Dermis blood vessel endothelial cell (primary cell): Measurements from ENCODE around the gene SHLD2. TPM values are rescaled to one million over a fixed set of nuclear protein-coding genes. Genes with fewer than 3 reads are reported as not detected.
"Not testable (repeated sequence)": the region's sequence is repeated elsewhere in the genome, so short reads cannot be mapped to it uniquely, and the experiment has no call there.

ENCODE experiments used
- DNase-seq: peaks from one replicate; pipeline ENCODE4 v3.0.0; 2010
- total RNA-seq: library from RNA; depleted of rRNA; stranded (reverse); fragments of >200 nt; gene quantifications from 2 replicates; pipeline ENCODE4 v1.2.3, GENCODE V29; 2014

Gene SHLD2
- total RNA-seq, 1 donor from 2014 or later, result 25.9 TPM

GRCh38 chr10:87222789-87223188 lies 127.8 kb downstream of the SHLD2 start:
- DNase-seq, result not testable (repeated sequence)

- not testable (repeated sequence) for DNase-seq
Measured at GRCh38 chr10:87225148-87225547, 130.1 kb downstream of the SHLD2 start, which contains the start of gene NUTM2A. NUTM2A (plus strand) TSS chr10:87225448; CDS start chr10:87225831, 383 bp downstream.

- DNase-seq, result not testable (repeated sequence)
Measured at GRCh38 chr10:87228247-87228646, 133.2 kb downstream of the SHLD2 start.

- DNase-seq, result not testable (repeated sequence)
Measured at GRCh38 chr10:87229211-87229610, 134.2 kb downstream of the SHLD2 start.

GRCh38 chr10:87234854-87235253 lies 139.8 kb downstream of the SHLD2 start:
- not testable (repeated sequence) for DNase-seq

GRCh38 chr10:87237244-87237643 lies 142.2 kb downstream of the SHLD2 start:
- DNase-seq, result not testable (repeated sequence)

- DNase-seq, result not testable (repeated sequence)
Measured at GRCh38 chr10:87239346-87239808, 144.4 kb downstream of the SHLD2 start.

Other genes starting within 250 kb of the SHLD2 start
- gene MMRN2, start 137.6 kb upstream of the SHLD2 start, total RNA-seq, result 465 and 483 TPM in 2 replicates
- 111 and 117 TPM in 2 replicates for gene SNCG, start 136.6 kb upstream of the SHLD2 start, total RNA-seq
- 12.8 and 23.8 TPM in 2 replicates for gene ADIRF, start 126.7 kb upstream of the SHLD2 start, total RNA-seq
- not detected in 2 replicates for gene FAM25A, start 74.9 kb upstream of the SHLD2 start, total RNA-seq
- gene GLUD1, start 363 bp upstream of the SHLD2 start, total RNA-seq, result 207 and 216 TPM in 2 replicates
- 0.09 and 0.85 TPM in 2 replicates for gene NUTM2A, start 130.2 kb downstream of the SHLD2 start, total RNA-seq